CD14-positive monocyte (primary cell): Measurements from ENCODE around the gene SECTM1. TPM values are rescaled to one million over a fixed set of nuclear protein-coding genes. Genes with fewer than 3 reads are reported as not detected.
"Not testable (repeated sequence)": the region's sequence is repeated elsewhere in the genome, so short reads cannot be mapped to it uniquely, and the experiment has no call there.

ENCODE experiments used
- DNase-seq, 3 donors: peaks; one replicate each; pipeline ENCODE4 v3.0.0-alpha.2; 2011 to 2022
- H2AFZ ChIP-seq: 2 replicates; pipeline ENCODE4 v1.6.0; 2012; ENCODE audit warnings: mild to moderate bottlenecking, low read depth, low read length, inconsistent platforms; ENCODE audit not compliant: insufficient read depth, poor library complexity, severe bottlenecking
- H3K27ac ChIP-seq, 2 donors: 1 replicate in 1 of 2; 2 replicates in 1 of 2; pipeline ENCODE4 v1.5.1; 2012 to 2013; ENCODE audit warnings: low read length in 2 of 2, control low read depth in 1 of 2, inconsistent platforms in 1 of 2, low read depth in 1 of 2, mild to moderate bottlenecking in 1 of 2
- H3K27me3 ChIP-seq, 2 donors: one replicate each; pipeline versions ENCODE4 v1.6.0 to v1.6.1; 2011 to 2013; ENCODE audit warnings: low read length in 2 of 2; ENCODE audit not compliant: control insufficient read depth in 2 of 2, insufficient read depth in 2 of 2
- H3K36me3 ChIP-seq, 2 donors: replicated peaks in 1 of 2; 1 replicate in 1 of 2; 2 replicates in 1 of 2; pipeline versions ENCODE4 v1.5.1 to v1.6.1; 2012 to 2013; ENCODE audit warnings: low read length in 2 of 2, control low read depth in 1 of 2, inconsistent platforms in 1 of 2, mild to moderate bottlenecking in 1 of 2; ENCODE audit not compliant: insufficient read depth in 2 of 2, control insufficient read depth in 1 of 2
- H3K4me1 ChIP-seq, 2 donors: 1 replicate in 1 of 2; 2 replicates in 1 of 2; pipeline versions ENCODE4 v1.5.1 to v1.6.1; 2012 to 2013; ENCODE audit warnings: low read length in 2 of 2, control low read depth in 1 of 2, inconsistent platforms in 1 of 2, mild to moderate bottlenecking in 1 of 2, moderate library complexity in 1 of 2; ENCODE audit not compliant: insufficient read depth in 2 of 2, control insufficient read depth in 1 of 2
- H3K4me2 ChIP-seq: replicated peaks from 2 replicates; pipeline ENCODE3; 2012; ENCODE audit warnings: low read length, moderate library complexity, mild to moderate bottlenecking; ENCODE audit not compliant: poor library complexity, severe bottlenecking; ENCODE audit errors: extremely low read depth
- H3K4me3 ChIP-seq, 3 experiments: fragments of 200-600 bp in 1 of 3; sonication (generic) in 1 of 3; replicated peaks in 1 of 3; 1 replicate in 2 of 3; 2 replicates in 1 of 3; pipeline ENCODE4 v1.5.1; 2011 to 2013; ENCODE audit warnings: low read length in 3 of 3, mild to moderate bottlenecking in 3 of 3, control low read depth in 2 of 3, low read depth in 2 of 3, inconsistent platforms in 1 of 3, moderate library complexity in 1 of 3
- H3K79me2 ChIP-seq: 2 replicates; pipeline ENCODE4 v1.6.0; 2012; ENCODE audit warnings: mild to moderate bottlenecking, control low read depth, inconsistent platforms, low read length, moderate library complexity; ENCODE audit not compliant: insufficient read depth
- H3K9ac ChIP-seq: 2 replicates; pipeline ENCODE4 v1.6.0; 2017; ENCODE audit warnings: low read length, mild to moderate bottlenecking; ENCODE audit not compliant: insufficient read depth, poor library complexity, severe bottlenecking
- H3K9me3 ChIP-seq, 2 donors: replicated peaks in 1 of 2; 1 replicate in 1 of 2; 2 replicates in 1 of 2; pipeline versions ENCODE4 v1.5.1 to v1.6.1; 2012 to 2013; ENCODE audit warnings: low read length in 2 of 2, control low read depth in 1 of 2; ENCODE audit not compliant: control insufficient read depth in 1 of 2, insufficient read depth in 1 of 2
- H4K20me1 ChIP-seq: 2 replicates; pipeline ENCODE4 v1.6.0; 2012; ENCODE audit warnings: mild to moderate bottlenecking, low read length, control low read depth, moderate library complexity; ENCODE audit not compliant: insufficient read depth
- H3K27ac Mint-ChIP-seq, 7 donors: one replicate each; pipeline ENCODE4 v1.8.0; 2020; ENCODE audit warnings: mild to moderate bottlenecking in 7 of 7, mixed read lengths in 7 of 7, moderate library complexity in 6 of 7, inconsistent platforms in 2 of 7
- H3K27me3 Mint-ChIP-seq, 3 donors: one replicate each; pipeline ENCODE4 v1.8.0; 2021 to 2022; ENCODE audit warnings: low read depth in 3 of 3, mild to moderate bottlenecking in 3 of 3, mixed read lengths in 3 of 3, moderate library complexity in 3 of 3, inconsistent platforms in 1 of 3
- H3K36me3 Mint-ChIP-seq, 2 donors: one replicate each; pipeline ENCODE4 v1.8.0; 2020; ENCODE audit warnings: mixed read lengths in 2 of 2, inconsistent platforms in 1 of 2, mild to moderate bottlenecking in 1 of 2
- H3K4me1 Mint-ChIP-seq: one replicate; pipeline ENCODE4 v1.8.0; 2020; ENCODE audit warnings: mild to moderate bottlenecking, mixed read lengths
- H3K4me3 Mint-ChIP-seq, 2 donors: one replicate each; pipeline ENCODE4 v1.8.0; 2020; ENCODE audit warnings: mild to moderate bottlenecking in 2 of 2, mixed read lengths in 2 of 2, moderate library complexity in 1 of 2
- H3K9me3 Mint-ChIP-seq, 7 donors: one replicate each; pipeline ENCODE4 v1.8.0; 2020 to 2022; ENCODE audit warnings: mixed read lengths in 7 of 7, mild to moderate bottlenecking in 6 of 7, moderate library complexity in 6 of 7, inconsistent platforms in 2 of 7
- WGBS: methylation state at CpG from one replicate; pipeline ENCODE4 v1.1.5; 2013; ENCODE audit warnings: missing lambda C conversion rate; ENCODE audit not compliant: insufficient coverage; 5-methylcytosine and 5-hydroxymethylcytosine counted together
- intact Hi-C, 2 donors: fragments of 100-400 bp; cut with micrococcal nuclease; formaldehyde crosslinking; loops; one replicate each; pipeline versions ENCODE4 v1.15.0 to v1.15.1; 2023
- polyA plus RNA-seq, 3 donors: library from polyadenylated mRNA; depleted of rRNA in 1 of 3; unstranded in 2 of 3; stranded (reverse) in 1 of 3; fragments of 300-500 nt in 2 of 3; fragments of >200 nt in 1 of 3; fragmentation: Illumina TruSeq in 2 of 3; gene quantifications; 1 replicate in 2 of 3; 2 replicates in 1 of 3; pipeline ENCODE4 v1.2.3, GENCODE V29; 2012 to 2021
- TF ChIP-seq, protein P1 (sequence below): fragments of 200-600 bp; IDR thresholded peaks from one replicate; pipeline ENCODE4 v1.8.0; 2022; ENCODE audit warnings: antibody characterized with exemption, mild to moderate bottlenecking

Gene SECTM1
- polyA plus RNA-seq, 3 donors = 136 to 209 (median 188) TPM

DNA sequence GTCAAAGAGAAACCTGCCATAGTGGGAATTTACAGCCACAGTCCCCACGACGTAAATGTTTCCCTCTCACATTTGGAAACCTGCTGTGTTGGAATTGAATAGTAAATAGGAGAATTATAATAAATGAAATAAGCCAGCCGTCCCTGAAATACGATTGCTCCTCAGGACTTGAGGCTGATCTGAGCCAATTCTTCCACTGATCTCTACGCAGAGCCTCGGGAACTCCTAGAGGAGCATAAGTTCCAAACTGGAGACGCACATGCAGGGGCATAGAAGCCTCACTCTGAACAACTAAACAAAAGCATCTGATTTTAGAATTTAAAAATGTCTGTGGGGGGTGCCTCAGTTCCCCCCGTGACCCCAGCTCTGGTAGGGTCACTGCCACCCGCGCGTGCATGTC is 15.3 kb upstream of the SECTM1 start:
- TF ChIP-seq, protein P1, sequence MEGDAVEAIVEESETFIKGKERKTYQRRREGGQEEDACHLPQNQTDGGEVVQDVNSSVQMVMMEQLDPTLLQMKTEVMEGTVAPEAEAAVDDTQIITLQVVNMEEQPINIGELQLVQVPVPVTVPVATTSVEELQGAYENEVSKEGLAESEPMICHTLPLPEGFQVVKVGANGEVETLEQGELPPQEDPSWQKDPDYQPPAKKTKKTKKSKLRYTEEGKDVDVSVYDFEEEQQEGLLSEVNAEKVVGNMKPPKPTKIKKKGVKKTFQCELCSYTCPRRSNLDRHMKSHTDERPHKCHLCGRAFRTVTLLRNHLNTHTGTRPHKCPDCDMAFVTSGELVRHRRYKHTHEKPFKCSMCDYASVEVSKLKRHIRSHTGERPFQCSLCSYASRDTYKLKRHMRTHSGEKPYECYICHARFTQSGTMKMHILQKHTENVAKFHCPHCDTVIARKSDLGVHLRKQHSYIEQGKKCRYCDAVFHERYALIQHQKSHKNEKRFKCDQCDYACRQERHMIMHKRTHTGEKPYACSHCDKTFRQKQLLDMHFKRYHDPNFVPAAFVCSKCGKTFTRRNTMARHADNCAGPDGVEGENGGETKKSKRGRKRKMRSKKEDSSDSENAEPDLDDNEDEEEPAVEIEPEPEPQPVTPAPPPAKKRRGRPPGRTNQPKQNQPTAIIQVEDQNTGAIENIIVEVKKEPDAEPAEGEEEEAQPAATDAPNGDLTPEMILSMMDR = no peak
- H3K27me3 Mint-ChIP-seq = peaks cover 5 to 19% (median 18%) of the 10 kb centered on the region in 3 donors
- peaks cover 13% of the 10 kb centered on the region for H3K4me1 Mint-ChIP-seq
- H4K20me1 ChIP-seq = no peaks in the 10 kb centered on the region
- no peaks in the 10 kb centered on the region for H3K36me3 Mint-ChIP-seq
- no peaks in the 10 kb centered on the region for H3K36me3 ChIP-seq
- intact Hi-C loops = no loop called here
- H3K9me3 Mint-ChIP-seq = no peaks in the 10 kb centered on the region
- DNase-seq = no peak
- no peak overlapping the region for H3K4me3 ChIP-seq
- H3K27ac Mint-ChIP-seq = no peak overlapping the region
- H3K9ac ChIP-seq = no peak overlapping the region
- no peaks in the 10 kb centered on the region for H3K9me3 ChIP-seq
- H3K27ac ChIP-seq = no peak overlapping the region
- 100% methylated on average over 6 of the region's 11 CpGs for WGBS
- H3K4me1 ChIP-seq = peaks cover 6 to 14% of the 10 kb centered on the region in 2 donors
- no peak overlapping the region for H2AFZ ChIP-seq
- no peak overlapping the region for H3K4me3 Mint-ChIP-seq
- no peak overlapping the region for H3K4me2 ChIP-seq
- no peaks in the 10 kb centered on the region for H3K79me2 ChIP-seq
- H3K27me3 ChIP-seq = peaks cover 0 to 5% of the 10 kb centered on the region in 2 donors

DNA sequence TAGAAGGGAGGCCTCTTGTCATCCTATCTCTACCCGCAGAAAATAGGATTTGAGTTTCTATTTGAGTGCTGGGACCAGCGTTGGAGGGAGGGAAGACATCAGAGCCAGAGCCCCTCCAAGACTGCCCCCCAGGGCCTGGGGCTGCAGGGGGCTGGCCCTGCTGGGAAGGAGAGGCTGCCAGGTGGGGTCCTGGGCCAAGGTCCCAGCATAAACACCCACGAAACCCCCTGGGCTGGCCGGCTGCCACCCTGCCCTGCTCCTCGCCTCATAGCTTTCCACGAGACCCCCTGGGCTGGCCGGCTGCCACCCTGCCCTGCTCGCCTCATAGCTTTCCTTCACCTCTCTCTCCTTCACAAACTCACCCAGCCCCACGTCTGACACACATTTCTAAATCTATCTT is 14.9 kb upstream of the SECTM1 start:
- Histone ChIP-seq H3K4me3 (no peak overlapping the region), H3K4me1 (peaks cover 6 to 14% of the 10 kb centered on the region in 2 donors), H3K4me2 (no peak overlapping the region), H3K9ac (no peak overlapping the region), H3K36me3 (no peaks in the 10 kb centered on the region), H3K27ac (no peak overlapping the region), H3K79me2 (no peaks in the 10 kb centered on the region), H4K20me1 (no peaks in the 10 kb centered on the region), H3K27me3 (peaks cover 0 to 5% of the 10 kb centered on the region in 2 donors), H3K9me3 (no peaks in the 10 kb centered on the region), H2AFZ (no peak overlapping the region)
- WGBS = 89% methylated on average over 7 of the region's 9 CpGs
- no peak overlapping the region for H3K27ac Mint-ChIP-seq
- H3K4me1 Mint-ChIP-seq = peaks cover 13% of the 10 kb centered on the region
- no peak overlapping the region for H3K4me3 Mint-ChIP-seq
- intact Hi-C loops = no loop called here
- H3K9me3 Mint-ChIP-seq = no peaks in the 10 kb centered on the region
- H3K27me3 Mint-ChIP-seq = peaks cover 5 to 22% (median 20%) of the 10 kb centered on the region in 3 donors
- no peak for DNase-seq
- TF ChIP-seq, protein P1 = no peak
- no peaks in the 10 kb centered on the region for H3K36me3 Mint-ChIP-seq

DNA sequence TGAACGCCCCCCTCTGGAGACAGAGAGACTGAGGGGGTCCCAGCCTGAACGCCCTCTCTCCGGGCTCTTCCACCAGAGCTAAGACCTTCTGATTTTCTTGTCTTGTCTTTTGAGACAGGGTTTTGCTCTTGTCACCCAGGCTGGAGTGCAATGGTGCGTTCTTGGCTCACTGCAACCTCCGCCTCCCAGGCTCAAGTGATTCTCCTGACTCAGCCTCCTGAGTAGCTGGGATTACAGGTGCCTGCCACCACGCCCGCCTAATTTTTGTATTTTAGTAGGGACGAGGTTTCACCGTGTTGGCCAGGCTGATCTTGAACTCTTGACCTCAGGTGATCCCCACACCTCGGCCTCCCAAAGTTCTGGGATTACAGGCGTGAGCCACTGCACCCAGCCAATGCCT is 14.4 kb upstream of the SECTM1 start:
- H3K9me3 ChIP-seq, H3K27ac Mint-ChIP-seq, intact Hi-C loops, H3K9me3 Mint-ChIP-seq, H3K4me3 Mint-ChIP-seq, H3K9ac ChIP-seq, H2AFZ ChIP-seq, H3K4me3 ChIP-seq, H3K27ac ChIP-seq, H3K79me2 ChIP-seq, H3K36me3 ChIP-seq, H4K20me1 ChIP-seq, H3K36me3 Mint-ChIP-seq, DNase-seq, H3K27me3 ChIP-seq, H3K4me2 ChIP-seq: not testable (repeated sequence)
- peaks cover 6 to 14% of the 10 kb centered on the region in 2 donors for H3K4me1 ChIP-seq
- Mint-ChIP-seq H3K27me3 (peaks cover 5 to 23% (median 20%) of the 10 kb centered on the region in 3 donors), H3K4me1 (peaks cover 13% of the 10 kb centered on the region)
- WGBS = 90% methylated on average over 5 of the region's 11 CpGs
